HEK293T (cell line): ENCODE measurements around the gene KDM8.

ENCODE experiments used
- ARNT ChIP-seq: fragments of 450-650 bp; IDR thresholded peaks from 2 replicates; pipeline ENCODE4 v1.6.1; 2017; ENCODE audit warnings: mild to moderate bottlenecking
- BHLHE40 ChIP-seq: fragments of 450-650 bp; IDR thresholded peaks from 2 replicates; pipeline ENCODE4 v1.6.1; 2016; ENCODE audit warnings: mild to moderate bottlenecking, moderate library complexity, borderline replicate concordance
- CTBP1 ChIP-seq: fragments of 450-650 bp; IDR thresholded peaks from 2 replicates; pipeline ENCODE4 v1.6.1; 2016; ENCODE audit warnings: borderline replicate concordance
- ELF4 ChIP-seq: fragments of 450-650 bp; IDR thresholded peaks from 2 replicates; pipeline ENCODE4 v1.6.1; 2017; ENCODE audit warnings: antibody characterized with exemption
- FOXA1 ChIP-seq: fragments of 450-650 bp; IDR thresholded peaks from 2 replicates; pipeline ENCODE4 v1.6.1; 2016; ENCODE audit warnings: mild to moderate bottlenecking
- FOXK2 ChIP-seq: fragments of 450-650 bp; IDR thresholded peaks from 2 replicates; pipeline ENCODE4 v1.6.1; 2016; ENCODE audit warnings: mild to moderate bottlenecking
- FOXM1 ChIP-seq: fragments of 450-650 bp; IDR thresholded peaks from 2 replicates; pipeline ENCODE4 v1.6.1; 2017; ENCODE audit warnings: mild to moderate bottlenecking, borderline replicate concordance
- LEF1 ChIP-seq: fragments of 450-650 bp; IDR thresholded peaks from 2 replicates; pipeline ENCODE4 v1.6.1; 2017; ENCODE audit warnings: mild to moderate bottlenecking, borderline replicate concordance
- NFRKB ChIP-seq: fragments of 450-650 bp; IDR thresholded peaks from 2 replicates; pipeline ENCODE4 v1.6.1; 2016; ENCODE audit warnings: mild to moderate bottlenecking, moderate library complexity
- PKNOX1 ChIP-seq: fragments of 450-650 bp; IDR thresholded peaks from 2 replicates; pipeline ENCODE4 v1.6.1; 2016
- SP1 ChIP-seq: fragments of 450-650 bp; IDR thresholded peaks from 2 replicates; pipeline ENCODE4 v1.6.1; 2017
- SUZ12 ChIP-seq: fragments of 450-650 bp; IDR thresholded peaks from 2 replicates; pipeline ENCODE4 v1.6.1; 2016; ENCODE audit warnings: mild to moderate bottlenecking
- TARDBP ChIP-seq: fragments of 450-650 bp; IDR thresholded peaks from 2 replicates; pipeline ENCODE4 v1.6.1; 2016
- ZNF384 ChIP-seq: fragments of 450-650 bp; IDR thresholded peaks from 2 replicates; pipeline ENCODE4 v1.6.1; 2016

- TF ChIP-seq ELF4 (no peak), ARNT (no peak), SP1 (no peak), NFRKB (no peak), FOXK2 (no peak), FOXM1 (no peak), ZNF384 (no peak), BHLHE40 (no peak), TARDBP (no peak), SUZ12 (no peak), LEF1 (no peak), PKNOX1 (no peak), CTBP1 (no peak), FOXA1 (no peak)
These were observed 63.8 kb downstream of the KDM8 start for GRCh38 chr16:27267037-27267677.
